GM11168 (cell line): ENCODE data around the gene USP24.
"Not testable (repeated sequence)": the region's sequence is repeated elsewhere in the genome, so short reads cannot be mapped to it uniquely, and the experiment has no call there.

ENCODE experiments used
- in situ Hi-C: fragments of 300-500 bp; cut with MboI; formaldehyde crosslinking; loops from one replicate; pipeline ENCODE4 v1.12.0; 2022; ENCODE audit warnings: low sequenced_read_pairs; ENCODE audit not compliant: unreplicated experiment

USP24 gene

GRCh38 chr1:55134152-55134808, 80.9 kb downstream of the USP24 start:
- in situ Hi-C loops, result no loop called here

- in situ Hi-C loops, result no loop called here
Measured at GRCh38 chr1:55131801-55132200, 83.4 kb downstream of the USP24 start.

- in situ Hi-C loops, result no loop called here
Measured at GRCh38 chr1:55131218-55131617, 83.9 kb downstream of the USP24 start.

GRCh38 chr1:55129194-55129728, 85.9 kb downstream of the USP24 start:
- in situ Hi-C loops, result no loop called here

GRCh38 chr1:55128418-55128995, 86.7 kb downstream of the USP24 start:
- in situ Hi-C loops, result no loop called here

- in situ Hi-C loops, result no loop called here
Measured at GRCh38 chr1:55127827-55128343, 87.3 kb downstream of the USP24 start.

GRCh38 chr1:55124470-55124869, 90.7 kb downstream of the USP24 start:
- in situ Hi-C loops, result no loop called here

- in situ Hi-C loops, result no loop called here
Measured at GRCh38 chr1:55120538-55120937, 94.6 kb downstream of the USP24 start.

- in situ Hi-C loops, result no loop called here
Measured at GRCh38 chr1:55118651-55119329, 96.4 kb downstream of the USP24 start.

GRCh38 chr1:55117941-55118340, 97.2 kb downstream of the USP24 start:
- in situ Hi-C loops, result no loop called here

- in situ Hi-C loops, result not testable (repeated sequence)
Measured at GRCh38 chr1:55109005-55109404, 106.2 kb downstream of the USP24 start.

GRCh38 chr1:55107101-55107500, 108.1 kb downstream of the USP24 start:
- in situ Hi-C loops, result no loop called here

GRCh38 chr1:55103891-55104290, 111.3 kb downstream of the USP24 start:
- in situ Hi-C loops, result no loop called here

- in situ Hi-C loops, result no loop called here
Measured at GRCh38 chr1:55095095-55095494, 120.1 kb downstream of the USP24 start.

- in situ Hi-C loops, result no loop called here
Measured at GRCh38 chr1:55092475-55092874, 122.7 kb downstream of the USP24 start.

- in situ Hi-C loops, result no loop called here
Measured at GRCh38 chr1:55089683-55090082, 125.5 kb downstream of the USP24 start.

- in situ Hi-C loops, result no loop called here
Measured at GRCh38 chr1:55088413-55088812, 126.8 kb downstream of the USP24 start.

- in situ Hi-C loops, result no loop called here
Measured at GRCh38 chr1:55087439-55087838, 127.7 kb downstream of the USP24 start.

- in situ Hi-C loops, result no loop called here
Measured at GRCh38 chr1:55084257-55084656, 130.9 kb downstream of the USP24 start.

- in situ Hi-C loops, result no loop called here
Measured at GRCh38 chr1:55081905-55082296, 133.3 kb downstream of the USP24 start.

GRCh38 chr1:55081188-55081904, 133.8 kb downstream of the USP24 start:
- in situ Hi-C loops, result no loop called here
